Ureter (tissue), 1 donor: ENCODE measurements around the gene AFG3L2. TPM values are rescaled to one million over a fixed set of nuclear protein-coding genes. Genes with fewer than 3 reads are reported as not detected.
A peak's percentile ranks its signal among the peaks of the same experiment; 100 is the strongest.
"Not testable (repeated sequence)": the region's sequence is repeated elsewhere in the genome, so short reads cannot be mapped to it uniquely, and the experiment has no call there.

ENCODE experiments used
- DNase-seq: peaks from one replicate; pipeline ENCODE4 v3.0.0-alpha.2; 2020; ENCODE audit warnings: low spot score
- total RNA-seq: library from RNA; stranded (reverse); gene quantifications from one replicate; pipeline ENCODE4 v1.2.4, GENCODE V29; 2023
- donor health status: DM: yes; HTN: yes; CAD: no.

AFG3L2 gene
- total RNA-seq: 59.0 TPM

GRCh38 chr18:12376754-12377555, at the start of gene AFG3L2:
Gene AFG3L2 (minus strand): TSS chr18:12377227. CDS start chr18:12377082, 145 bp downstream.
- DNase-seq: peak; percentile 100

- no peak for DNase-seq
Observed at GRCh38 chr18:12424252-12424651, 47.2 kb upstream of the AFG3L2 start.

- DNase-seq: no peak
Observed at GRCh38 chr18:12423820-12424219, 46.8 kb upstream of the AFG3L2 start.

- no peak for DNase-seq
Observed at GRCh38 chr18:12423393-12423792, 46.4 kb upstream of the AFG3L2 start.

- no peak for DNase-seq
Observed at GRCh38 chr18:12422936-12423335, 45.9 kb upstream of the AFG3L2 start.

GRCh38 chr18:12421732-12422131, 44.7 kb upstream of the AFG3L2 start:
- DNase-seq: no peak

GRCh38 chr18:12420821-12421421, 43.9 kb upstream of the AFG3L2 start:
- DNase-seq: no peak

- DNase-seq: no peak
Observed at GRCh38 chr18:12417687-12418086, 40.7 kb upstream of the AFG3L2 start.

GRCh38 chr18:12416098-12416729, 39.2 kb upstream of the AFG3L2 start:
- no peak for DNase-seq

GRCh38 chr18:12411456-12411855, 34.4 kb upstream of the AFG3L2 start:
- DNase-seq: no peak

- not testable (repeated sequence) for DNase-seq
Observed at GRCh38 chr18:12410747-12411146, 33.7 kb upstream of the AFG3L2 start.

GRCh38 chr18:12410081-12410481, 33.1 kb upstream of the AFG3L2 start:
- DNase-seq: no peak

- DNase-seq: no peak
Observed at GRCh38 chr18:12409469-12409868, 32.4 kb upstream of the AFG3L2 start.

- no peak for DNase-seq
Observed at GRCh38 chr18:12408247-12408869, 31.3 kb upstream of the AFG3L2 start.

GRCh38 chr18:12406371-12407111, 29.5 kb upstream of the AFG3L2 start:
- no peak for DNase-seq

GRCh38 chr18:12405066-12405465, 28.0 kb upstream of the AFG3L2 start:
- no peak for DNase-seq

- DNase-seq: no peak
Observed at GRCh38 chr18:12403601-12404506, 26.8 kb upstream of the AFG3L2 start.

- no peak for DNase-seq
Observed at GRCh38 chr18:12401881-12402280, 24.9 kb upstream of the AFG3L2 start.

- no peak for DNase-seq
Observed at GRCh38 chr18:12399231-12399630, 22.2 kb upstream of the AFG3L2 start.

GRCh38 chr18:12398625-12399024, 21.6 kb upstream of the AFG3L2 start:
- no peak for DNase-seq

GRCh38 chr18:12397793-12398192, 20.8 kb upstream of the AFG3L2 start:
- no peak for DNase-seq
